GM23338 (cell line): ENCODE results near the gene LRRC10B.

Experiments
- CREB1 ChIP-seq: fragments of 250-450 bp; sonication (Bioruptor Pico); IDR thresholded peaks from 2 replicates; pipeline ENCODE4 v1.5.0; 2020; ENCODE audit warnings: low read depth, mild to moderate bottlenecking, moderate library complexity
- EZH2phosphoT487 ChIP-seq: fragments of 200-600 bp; sonication (generic); IDR thresholded peaks from one replicate; pipeline ENCODE4 v1.8.1; 2018; ENCODE audit warnings: antibody characterized with exemption; ENCODE audit not compliant: unreplicated experiment
- JUNB ChIP-seq: IDR thresholded peaks from one replicate; pipeline ENCODE4 v1.6.1; 2016; ENCODE audit warnings: antibody characterized with exemption; ENCODE audit not compliant: unreplicated experiment
- POLR2AphosphoS5 ChIP-seq: IDR thresholded peaks from 2 replicates; pipeline ENCODE4 v1.6.1; 2016; ENCODE audit warnings: antibody characterized with exemption, low read depth
- STAT1 ChIP-seq: IDR thresholded peaks from one replicate; pipeline ENCODE4 v1.6.1; 2016; ENCODE audit warnings: antibody characterized with exemption; ENCODE audit not compliant: unreplicated experiment
- ZNF114 ChIP-seq: fragments of 250-450 bp; sonication (Bioruptor Pico); IDR thresholded peaks from 2 replicates; pipeline ENCODE4 v1.5.0; 2020; ENCODE audit warnings: mild to moderate bottlenecking, moderate library complexity
- ZNF462 ChIP-seq: fragments of 250-450 bp; sonication (Bioruptor Pico); IDR thresholded peaks from 2 replicates; pipeline ENCODE4 v1.5.0; 2020; ENCODE audit warnings: mild to moderate bottlenecking, moderate library complexity
- TF ChIP-seq, protein P1 (sequence below), 2 experiments: fragments of 200-600 bp in 1 of 2; sonication (generic) in 1 of 2; conservative IDR thresholded peaks; 2 replicates each; pipeline versions ENCODE4 v1.5.1 to v1.6.1; 2016 to 2017; ENCODE audit warnings: antibody characterized with exemption in 2 of 2, low read depth in 2 of 2, mild to moderate bottlenecking in 2 of 2, moderate library complexity in 1 of 2
- TF ChIP-seq, protein P2 (sequence below): IDR thresholded peaks from one replicate; pipeline ENCODE4 v1.6.1; 2018; ENCODE audit warnings: antibody characterized with exemption; ENCODE audit not compliant: unreplicated experiment

- TF ChIP-seq EZH2phosphoT487 (no peak), CREB1 (no peak), ZNF114 (CRISPR knock-in tag) (no peak), POLR2AphosphoS5 (0 out of 2 replicates have a peak, but pooled peaks have one; percentile 23), JUNB (no peak), STAT1 (no peak), ZNF462 (CRISPR knock-in tag) (no peak)
- TF ChIP-seq, protein P1, sequence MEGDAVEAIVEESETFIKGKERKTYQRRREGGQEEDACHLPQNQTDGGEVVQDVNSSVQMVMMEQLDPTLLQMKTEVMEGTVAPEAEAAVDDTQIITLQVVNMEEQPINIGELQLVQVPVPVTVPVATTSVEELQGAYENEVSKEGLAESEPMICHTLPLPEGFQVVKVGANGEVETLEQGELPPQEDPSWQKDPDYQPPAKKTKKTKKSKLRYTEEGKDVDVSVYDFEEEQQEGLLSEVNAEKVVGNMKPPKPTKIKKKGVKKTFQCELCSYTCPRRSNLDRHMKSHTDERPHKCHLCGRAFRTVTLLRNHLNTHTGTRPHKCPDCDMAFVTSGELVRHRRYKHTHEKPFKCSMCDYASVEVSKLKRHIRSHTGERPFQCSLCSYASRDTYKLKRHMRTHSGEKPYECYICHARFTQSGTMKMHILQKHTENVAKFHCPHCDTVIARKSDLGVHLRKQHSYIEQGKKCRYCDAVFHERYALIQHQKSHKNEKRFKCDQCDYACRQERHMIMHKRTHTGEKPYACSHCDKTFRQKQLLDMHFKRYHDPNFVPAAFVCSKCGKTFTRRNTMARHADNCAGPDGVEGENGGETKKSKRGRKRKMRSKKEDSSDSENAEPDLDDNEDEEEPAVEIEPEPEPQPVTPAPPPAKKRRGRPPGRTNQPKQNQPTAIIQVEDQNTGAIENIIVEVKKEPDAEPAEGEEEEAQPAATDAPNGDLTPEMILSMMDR (conservative IDR thresholded peaks at IDR 0.05; ENCODE audit: low read depth in 2 of 2) = no peak
- TF ChIP-seq, protein P2, sequence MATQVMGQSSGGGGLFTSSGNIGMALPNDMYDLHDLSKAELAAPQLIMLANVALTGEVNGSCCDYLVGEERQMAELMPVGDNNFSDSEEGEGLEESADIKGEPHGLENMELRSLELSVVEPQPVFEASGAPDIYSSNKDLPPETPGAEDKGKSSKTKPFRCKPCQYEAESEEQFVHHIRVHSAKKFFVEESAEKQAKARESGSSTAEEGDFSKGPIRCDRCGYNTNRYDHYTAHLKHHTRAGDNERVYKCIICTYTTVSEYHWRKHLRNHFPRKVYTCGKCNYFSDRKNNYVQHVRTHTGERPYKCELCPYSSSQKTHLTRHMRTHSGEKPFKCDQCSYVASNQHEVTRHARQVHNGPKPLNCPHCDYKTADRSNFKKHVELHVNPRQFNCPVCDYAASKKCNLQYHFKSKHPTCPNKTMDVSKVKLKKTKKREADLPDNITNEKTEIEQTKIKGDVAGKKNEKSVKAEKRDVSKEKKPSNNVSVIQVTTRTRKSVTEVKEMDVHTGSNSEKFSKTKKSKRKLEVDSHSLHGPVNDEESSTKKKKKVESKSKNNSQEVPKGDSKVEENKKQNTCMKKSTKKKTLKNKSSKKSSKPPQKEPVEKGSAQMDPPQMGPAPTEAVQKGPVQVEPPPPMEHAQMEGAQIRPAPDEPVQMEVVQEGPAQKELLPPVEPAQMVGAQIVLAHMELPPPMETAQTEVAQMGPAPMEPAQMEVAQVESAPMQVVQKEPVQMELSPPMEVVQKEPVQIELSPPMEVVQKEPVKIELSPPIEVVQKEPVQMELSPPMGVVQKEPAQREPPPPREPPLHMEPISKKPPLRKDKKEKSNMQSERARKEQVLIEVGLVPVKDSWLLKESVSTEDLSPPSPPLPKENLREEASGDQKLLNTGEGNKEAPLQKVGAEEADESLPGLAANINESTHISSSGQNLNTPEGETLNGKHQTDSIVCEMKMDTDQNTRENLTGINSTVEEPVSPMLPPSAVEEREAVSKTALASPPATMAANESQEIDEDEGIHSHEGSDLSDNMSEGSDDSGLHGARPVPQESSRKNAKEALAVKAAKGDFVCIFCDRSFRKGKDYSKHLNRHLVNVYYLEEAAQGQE = no peak
Measured at GRCh38 chr11:61541598-61541997, 33.0 kb downstream of the LRRC10B start.
